ENCODE results near the gene RHBDF2. TPM values are rescaled to one million over a fixed set of nuclear protein-coding genes. Genes with fewer than 3 reads are reported as not detected.

Gene RHBDF2
- total RNA-seq, 1 donor from 2014 or later: 11.8 TPM

DNA sequence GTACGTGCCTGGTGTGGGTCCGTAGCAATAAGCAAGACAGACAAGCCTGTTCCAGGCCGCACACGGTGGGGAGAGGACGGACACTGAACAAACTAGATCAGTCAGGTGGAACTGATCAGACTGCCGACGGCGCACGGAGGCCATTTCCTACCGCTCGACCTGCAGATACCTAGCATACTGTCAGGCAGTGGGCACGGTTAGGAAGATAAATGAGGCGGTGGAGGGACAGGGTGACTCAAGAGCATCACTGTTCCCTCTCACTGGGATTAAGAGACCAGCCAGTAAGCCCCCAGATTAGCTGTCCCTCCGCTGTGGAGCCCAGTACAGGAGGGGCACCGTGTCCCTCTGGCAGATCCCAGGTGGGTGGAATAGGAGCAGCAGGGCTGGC lies 29.0 kb downstream of the RHBDF2 start:
- no peak for DNase-seq (ENCODE audit: low spot score, unreplicated experiment)
- H3K27ac Mint-ChIP-seq: no peak overlapping the region
- no peaks in the 10 kb centered on the region for H3K36me3 Mint-ChIP-seq (ENCODE audit: insufficient read depth)
- H3K4me3 Mint-ChIP-seq (ENCODE audit: low read depth): no peak overlapping the region
- no peaks in the 10 kb centered on the region for H3K9me3 Mint-ChIP-seq (ENCODE audit: low read depth)
- no peaks in the 10 kb centered on the region for H3K4me1 Mint-ChIP-seq (ENCODE audit: low read depth)
- no peaks in the 10 kb centered on the region for H3K27me3 Mint-ChIP-seq
- TF ChIP-seq, protein P1, sequence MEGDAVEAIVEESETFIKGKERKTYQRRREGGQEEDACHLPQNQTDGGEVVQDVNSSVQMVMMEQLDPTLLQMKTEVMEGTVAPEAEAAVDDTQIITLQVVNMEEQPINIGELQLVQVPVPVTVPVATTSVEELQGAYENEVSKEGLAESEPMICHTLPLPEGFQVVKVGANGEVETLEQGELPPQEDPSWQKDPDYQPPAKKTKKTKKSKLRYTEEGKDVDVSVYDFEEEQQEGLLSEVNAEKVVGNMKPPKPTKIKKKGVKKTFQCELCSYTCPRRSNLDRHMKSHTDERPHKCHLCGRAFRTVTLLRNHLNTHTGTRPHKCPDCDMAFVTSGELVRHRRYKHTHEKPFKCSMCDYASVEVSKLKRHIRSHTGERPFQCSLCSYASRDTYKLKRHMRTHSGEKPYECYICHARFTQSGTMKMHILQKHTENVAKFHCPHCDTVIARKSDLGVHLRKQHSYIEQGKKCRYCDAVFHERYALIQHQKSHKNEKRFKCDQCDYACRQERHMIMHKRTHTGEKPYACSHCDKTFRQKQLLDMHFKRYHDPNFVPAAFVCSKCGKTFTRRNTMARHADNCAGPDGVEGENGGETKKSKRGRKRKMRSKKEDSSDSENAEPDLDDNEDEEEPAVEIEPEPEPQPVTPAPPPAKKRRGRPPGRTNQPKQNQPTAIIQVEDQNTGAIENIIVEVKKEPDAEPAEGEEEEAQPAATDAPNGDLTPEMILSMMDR (IDR thresholded peaks at IDR 0.05; ENCODE audit: unreplicated experiment): no peak

DNA sequence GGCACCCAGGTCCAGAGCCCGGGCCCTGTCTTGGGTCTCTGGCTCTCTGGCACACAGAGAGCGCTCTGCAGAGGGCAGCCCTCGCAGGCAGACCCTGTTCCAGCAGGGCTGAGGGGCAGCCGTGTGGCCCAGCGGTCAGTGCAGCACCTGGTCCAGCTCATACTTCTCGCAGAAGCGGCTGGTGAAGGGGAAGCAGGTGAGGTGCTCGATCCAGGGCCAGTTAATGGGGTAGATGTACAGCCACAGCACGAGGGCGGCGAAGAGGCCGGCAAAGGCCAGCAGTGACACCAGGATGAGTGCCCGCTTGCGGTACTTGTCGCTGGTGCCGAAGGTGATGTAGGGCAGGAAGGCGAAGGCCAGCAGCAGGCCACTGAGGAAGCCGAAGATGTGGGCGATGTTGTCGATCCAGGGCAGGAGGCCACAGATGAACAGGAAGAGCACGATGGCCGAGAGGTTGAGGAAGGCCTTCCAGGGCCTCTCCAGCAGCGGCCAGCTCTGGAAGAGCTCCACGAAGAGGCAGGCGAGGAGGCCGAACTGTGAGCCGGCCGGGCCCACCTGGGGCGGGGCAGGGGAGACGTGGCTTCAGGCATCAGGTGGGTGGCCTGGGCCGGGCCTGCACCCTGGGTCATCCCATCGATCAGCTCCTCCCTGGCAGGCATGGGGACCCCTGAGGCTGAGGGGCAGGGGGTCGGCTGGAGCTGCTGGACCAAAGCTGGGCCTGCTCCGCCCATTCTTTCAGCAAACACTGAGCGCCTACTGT lies 29.5 kb downstream of the RHBDF2 start:
- Mint-ChIP-seq H3K27ac (peak overlapping the region; percentile 79), H3K9me3 (ENCODE audit: low read depth) (no peaks in the 10 kb centered on the region)
- TF ChIP-seq, protein P1 (IDR thresholded peaks at IDR 0.05; ENCODE audit: unreplicated experiment): no peak

DNA sequence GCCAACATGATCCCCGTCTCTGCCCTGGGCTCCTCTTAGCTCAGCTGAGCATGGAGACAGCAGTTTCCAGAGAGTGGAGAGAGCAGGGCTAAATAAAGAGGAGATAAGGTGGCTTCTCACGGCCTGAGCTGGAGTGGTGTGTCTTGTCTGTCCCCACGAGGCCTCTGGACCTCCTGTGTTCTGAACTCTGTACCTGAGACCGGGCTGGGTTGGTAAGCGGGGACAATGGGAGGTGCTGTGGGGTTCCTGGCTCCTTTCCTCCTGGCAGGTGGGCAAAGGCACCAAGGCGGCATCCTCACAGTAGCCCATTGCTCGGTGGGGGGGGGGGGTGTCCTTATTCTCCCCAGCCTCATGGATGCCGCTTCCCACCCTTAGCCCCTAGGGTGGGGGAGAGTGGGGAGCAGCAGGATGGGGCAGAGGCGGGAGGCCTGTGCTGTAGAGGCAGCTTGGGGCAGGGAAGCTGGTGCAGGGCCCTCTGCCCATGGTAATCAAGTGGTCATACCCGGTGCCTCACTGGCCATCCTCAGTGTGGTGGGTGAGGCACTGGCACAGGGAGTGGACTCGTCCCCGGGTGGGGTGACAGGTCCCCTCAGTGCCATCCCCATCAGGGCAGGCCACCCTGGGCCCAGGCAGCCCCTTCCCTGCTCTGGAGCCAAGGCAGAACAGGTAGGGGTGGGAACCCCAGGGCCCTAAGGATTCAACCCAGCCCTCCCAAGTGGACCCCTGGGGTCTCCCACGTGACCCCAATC lies 31.1 kb downstream of the RHBDF2 start:
- Mint-ChIP-seq H3K27ac (no peak overlapping the region), H3K9me3 (ENCODE audit: low read depth) (no peaks in the 10 kb centered on the region), H3K36me3 (ENCODE audit: insufficient read depth) (no peaks in the 10 kb centered on the region), H3K4me1 (ENCODE audit: low read depth) (no peaks in the 10 kb centered on the region), H3K27me3 (no peaks in the 10 kb centered on the region), H3K4me3 (ENCODE audit: low read depth) (no peak overlapping the region)
- DNase-seq (ENCODE audit: low spot score, unreplicated experiment): no peak
- TF ChIP-seq, protein P1 (IDR thresholded peaks at IDR 0.05; ENCODE audit: unreplicated experiment): no peak

More for the DNA sequence above, 29.5 kb downstream of the RHBDF2 start:
- Mint-ChIP-seq H3K4me3 (ENCODE audit: low read depth) (no peak overlapping the region), H3K36me3 (ENCODE audit: insufficient read depth) (no peaks in the 10 kb centered on the region), H3K27me3 (no peaks in the 10 kb centered on the region), H3K4me1 (ENCODE audit: low read depth) (no peaks in the 10 kb centered on the region)
- DNase-seq (ENCODE audit: low spot score, unreplicated experiment): no peak

DNA sequence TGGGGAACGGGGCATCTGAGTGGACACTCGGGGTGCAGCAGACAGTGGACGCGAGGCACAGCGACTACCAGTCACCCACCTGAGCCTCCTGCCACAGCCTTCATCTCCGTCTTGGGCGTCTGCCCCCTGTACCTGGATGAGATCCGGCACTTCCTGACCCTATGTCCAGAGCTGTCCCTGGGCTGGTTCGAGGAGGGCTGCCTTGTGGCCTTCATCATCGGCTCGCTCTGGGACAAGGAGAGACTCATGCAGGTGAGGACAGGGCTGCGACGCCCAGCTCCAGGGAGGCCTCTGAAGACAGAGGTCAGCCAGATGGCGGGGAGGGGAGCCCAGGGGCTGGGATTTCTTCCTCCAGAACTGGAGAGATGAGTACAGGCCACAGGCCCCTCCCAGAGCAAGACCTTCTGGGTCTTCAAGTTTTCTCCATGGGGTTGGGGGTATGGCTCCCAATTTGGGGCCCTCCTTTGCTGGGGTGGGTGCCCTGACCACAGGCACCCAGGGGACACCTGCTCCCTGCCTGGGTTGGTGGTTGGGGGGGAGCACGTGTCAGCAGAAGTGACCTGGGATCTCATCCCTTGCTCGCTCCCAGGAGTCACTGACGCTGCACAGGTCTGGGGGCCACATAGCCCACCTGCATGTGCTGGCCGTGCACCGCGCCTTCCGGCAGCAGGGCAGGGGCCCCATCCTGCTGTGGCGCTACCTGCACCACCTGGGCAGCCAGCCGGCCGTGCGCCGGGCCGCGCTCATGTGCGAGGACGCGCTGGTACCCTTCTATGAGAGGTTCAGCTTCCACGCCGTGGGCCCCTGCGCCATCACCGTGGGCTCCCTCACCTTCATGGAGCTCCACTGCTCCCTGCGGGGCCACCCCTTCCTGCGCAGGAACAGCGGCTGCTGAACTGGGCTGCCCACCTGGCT lies 31.9 kb downstream of the RHBDF2 start:
- H3K27ac Mint-ChIP-seq: no peak overlapping the region
- no peaks in the 10 kb centered on the region for H3K4me1 Mint-ChIP-seq (ENCODE audit: low read depth)
- no peaks in the 10 kb centered on the region for H3K36me3 Mint-ChIP-seq (ENCODE audit: insufficient read depth)
- H3K4me3 Mint-ChIP-seq (ENCODE audit: low read depth): no peak overlapping the region
- no peak for DNase-seq (ENCODE audit: low spot score, unreplicated experiment)
- H3K27me3 Mint-ChIP-seq: no peaks in the 10 kb centered on the region
- TF ChIP-seq, protein P1 (IDR thresholded peaks at IDR 0.05; ENCODE audit: unreplicated experiment): no peak
- H3K9me3 Mint-ChIP-seq (ENCODE audit: low read depth): no peaks in the 10 kb centered on the region

DNA sequence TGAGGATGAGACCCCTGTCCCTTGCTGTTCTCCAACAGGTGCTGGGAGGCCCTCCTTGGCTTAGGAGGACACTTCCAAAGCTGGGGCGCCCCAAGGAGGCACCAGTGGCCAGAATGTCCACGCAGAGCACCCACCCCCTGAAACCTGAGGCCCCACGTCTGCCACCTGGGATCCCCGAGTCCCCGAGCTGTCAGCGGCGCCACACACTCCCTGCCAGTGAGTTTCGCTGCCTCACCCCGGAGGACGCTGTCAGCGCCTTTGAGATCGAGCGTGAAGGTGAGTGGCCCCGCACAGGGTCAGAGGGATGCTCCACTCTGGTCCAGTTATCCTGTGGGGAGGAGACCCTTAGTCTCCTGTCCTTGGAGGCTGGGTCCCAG lies 32.6 kb downstream of the RHBDF2 start:
- no peaks in the 10 kb centered on the region for H3K4me1 Mint-ChIP-seq (ENCODE audit: low read depth)
- no peak for DNase-seq (ENCODE audit: low spot score, unreplicated experiment)
- H3K36me3 Mint-ChIP-seq (ENCODE audit: insufficient read depth): no peaks in the 10 kb centered on the region
- H3K4me3 Mint-ChIP-seq (ENCODE audit: low read depth): no peak overlapping the region
- peaks cover 2% of the 10 kb centered on the region for H3K27me3 Mint-ChIP-seq
- H3K9me3 Mint-ChIP-seq (ENCODE audit: low read depth): no peaks in the 10 kb centered on the region
- no peak overlapping the region for H3K27ac Mint-ChIP-seq
- TF ChIP-seq, protein P1 (IDR thresholded peaks at IDR 0.05; ENCODE audit: unreplicated experiment): no peak
